SU-DHL-6 (cell line): Measurements from ENCODE around the gene PRAMEF1.

Experiments
- EZH2phosphoT487 ChIP-seq: fragments of 200-600 bp; sonication (generic), shearing (Covaris generic); conservative IDR thresholded peaks from 2 replicates; pipeline ENCODE4 v1.6.1; 2018; ENCODE audit warnings: mild to moderate bottlenecking, antibody characterized with exemption, low read length, moderate library complexity, mixed read lengths
- TF ChIP-seq, protein P1 (sequence below): fragments of 200-600 bp; sonication (generic); IDR thresholded peaks from one replicate; pipeline ENCODE4 v1.5.1; 2017; ENCODE audit warnings: antibody characterized with exemption, mild to moderate bottlenecking, low read length, moderate library complexity; ENCODE audit not compliant: insufficient read depth, poor library complexity, severe bottlenecking

GRCh38 chr1:12762766-12763165, 28.4 kb upstream of the PRAMEF1 start:
- TF ChIP-seq, protein P1, sequence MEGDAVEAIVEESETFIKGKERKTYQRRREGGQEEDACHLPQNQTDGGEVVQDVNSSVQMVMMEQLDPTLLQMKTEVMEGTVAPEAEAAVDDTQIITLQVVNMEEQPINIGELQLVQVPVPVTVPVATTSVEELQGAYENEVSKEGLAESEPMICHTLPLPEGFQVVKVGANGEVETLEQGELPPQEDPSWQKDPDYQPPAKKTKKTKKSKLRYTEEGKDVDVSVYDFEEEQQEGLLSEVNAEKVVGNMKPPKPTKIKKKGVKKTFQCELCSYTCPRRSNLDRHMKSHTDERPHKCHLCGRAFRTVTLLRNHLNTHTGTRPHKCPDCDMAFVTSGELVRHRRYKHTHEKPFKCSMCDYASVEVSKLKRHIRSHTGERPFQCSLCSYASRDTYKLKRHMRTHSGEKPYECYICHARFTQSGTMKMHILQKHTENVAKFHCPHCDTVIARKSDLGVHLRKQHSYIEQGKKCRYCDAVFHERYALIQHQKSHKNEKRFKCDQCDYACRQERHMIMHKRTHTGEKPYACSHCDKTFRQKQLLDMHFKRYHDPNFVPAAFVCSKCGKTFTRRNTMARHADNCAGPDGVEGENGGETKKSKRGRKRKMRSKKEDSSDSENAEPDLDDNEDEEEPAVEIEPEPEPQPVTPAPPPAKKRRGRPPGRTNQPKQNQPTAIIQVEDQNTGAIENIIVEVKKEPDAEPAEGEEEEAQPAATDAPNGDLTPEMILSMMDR, result no peak
- no peak for TF ChIP-seq EZH2phosphoT487
